Stimulated activated CD8-positive, alpha-beta memory T cell treated with anti-CD3 and anti-CD28 coated beads, Interleukin-2, amount 100 ng/mL, for 1 hour (primary cell): Measurements from ENCODE around the gene TRPV3.
A peak's percentile ranks its signal among the peaks of the same experiment; 100 is the strongest.

ENCODE experiments used
- DNase-seq, 2 donors: peaks; one replicate each; pipeline ENCODE4 v3.0.0-alpha.2; 2020; ENCODE audit warnings: low read depth in 2 of 2

The TRPV3 gene

DNA sequence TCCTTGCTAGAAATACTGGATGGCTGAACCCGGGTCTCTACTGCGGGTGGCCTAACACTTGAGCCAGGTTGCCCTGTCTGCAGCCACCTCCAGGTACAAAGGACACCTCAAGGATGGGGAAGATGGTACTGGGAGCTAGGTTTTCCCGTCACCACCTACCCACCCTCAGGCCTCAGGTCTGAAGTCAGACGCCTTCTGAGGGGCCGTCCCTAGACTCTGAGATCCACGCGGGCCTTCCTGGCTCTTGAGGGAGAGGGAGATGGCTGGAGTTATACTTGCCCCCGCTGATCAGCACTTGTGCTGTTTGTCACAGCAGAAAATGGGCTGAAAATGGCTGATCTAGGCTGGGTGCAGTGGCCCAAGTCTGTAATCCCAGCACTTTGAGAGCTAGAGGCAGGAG, 10.6 kb downstream of the TRPV3 start:
- DNase-seq, result no peak

DNA sequence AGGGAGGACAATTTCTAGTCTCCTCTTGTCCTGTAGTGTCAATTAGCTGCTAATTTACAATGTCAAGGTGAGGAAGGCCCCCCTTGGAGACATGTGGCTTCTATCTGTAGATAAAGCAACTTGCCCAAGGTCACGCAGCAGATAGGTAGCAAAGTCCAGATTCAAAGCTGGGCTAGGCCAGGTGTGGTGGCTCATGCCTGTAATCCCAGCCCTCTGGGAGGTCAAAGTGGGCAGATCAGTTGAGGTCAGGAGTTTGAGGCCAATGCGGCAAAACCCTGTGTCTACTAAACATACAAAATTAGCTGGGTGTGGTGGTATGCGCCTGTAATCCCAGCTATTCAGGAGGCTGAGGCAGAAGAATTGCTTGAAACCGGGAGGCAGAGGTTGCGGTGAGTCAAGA, 11.1 kb downstream of the TRPV3 start:
- no peak for DNase-seq

DNA sequence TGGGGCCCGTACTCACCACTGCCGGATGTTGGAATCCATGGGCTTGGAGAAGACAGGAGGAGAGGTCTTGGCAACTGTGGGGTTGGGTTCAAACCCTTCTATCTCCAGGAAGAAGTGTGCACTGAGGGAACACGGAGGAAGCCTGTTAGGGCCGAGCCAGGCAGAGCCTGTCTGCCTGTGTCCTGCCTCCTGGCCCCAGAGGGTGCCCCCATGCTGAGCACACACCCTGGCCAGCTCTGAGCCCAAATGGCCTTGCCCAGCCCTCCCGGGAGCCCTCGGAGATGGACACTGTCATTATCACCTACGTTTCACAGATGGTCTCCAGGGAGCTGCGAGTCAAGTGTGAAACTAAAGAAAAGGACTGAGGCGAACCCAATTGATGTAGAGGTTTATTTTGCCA, 12.5 kb downstream of the TRPV3 start:
- no peak for DNase-seq

DNA sequence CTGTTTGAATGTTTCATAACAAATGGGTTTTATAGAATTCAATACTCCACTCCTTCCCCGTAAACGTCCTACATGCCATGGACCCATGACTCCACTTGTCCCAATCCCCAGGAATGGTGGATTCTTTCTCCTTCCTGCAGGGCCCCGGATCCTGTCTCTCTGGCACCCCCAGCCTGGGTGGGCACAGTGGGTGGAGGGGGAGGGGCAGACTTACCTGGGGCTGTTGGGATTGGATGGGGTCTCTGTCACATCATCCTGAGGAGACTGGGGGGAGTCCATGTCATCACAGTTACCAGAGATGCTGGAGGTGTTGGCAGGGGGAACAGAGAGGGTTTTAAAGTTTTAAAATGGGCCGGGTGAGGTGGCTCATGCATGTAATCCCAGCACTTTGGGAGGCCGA, 13.2 kb downstream of the TRPV3 start:
- DNase-seq, result no peak

DNA sequence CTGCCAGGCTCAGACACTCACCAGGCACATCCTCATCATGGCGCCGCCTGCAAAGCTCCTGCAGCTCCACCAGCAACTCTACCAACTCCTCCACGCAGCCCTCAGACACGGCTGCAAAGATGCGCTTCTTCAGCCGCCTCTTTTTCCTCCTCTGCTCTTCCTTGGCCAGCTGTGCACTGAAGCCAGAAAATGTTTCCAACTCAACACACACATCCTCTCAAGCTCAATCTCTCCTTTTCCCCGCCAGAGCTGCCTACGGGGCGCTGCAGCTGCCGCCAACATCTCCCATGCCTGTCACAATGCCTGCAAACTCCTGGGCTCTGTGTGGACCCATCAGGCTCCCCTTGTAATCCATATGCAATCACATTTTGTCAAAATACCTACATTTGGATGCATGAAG, 14.2 kb downstream of the TRPV3 start:
- no peak for DNase-seq

DNA sequence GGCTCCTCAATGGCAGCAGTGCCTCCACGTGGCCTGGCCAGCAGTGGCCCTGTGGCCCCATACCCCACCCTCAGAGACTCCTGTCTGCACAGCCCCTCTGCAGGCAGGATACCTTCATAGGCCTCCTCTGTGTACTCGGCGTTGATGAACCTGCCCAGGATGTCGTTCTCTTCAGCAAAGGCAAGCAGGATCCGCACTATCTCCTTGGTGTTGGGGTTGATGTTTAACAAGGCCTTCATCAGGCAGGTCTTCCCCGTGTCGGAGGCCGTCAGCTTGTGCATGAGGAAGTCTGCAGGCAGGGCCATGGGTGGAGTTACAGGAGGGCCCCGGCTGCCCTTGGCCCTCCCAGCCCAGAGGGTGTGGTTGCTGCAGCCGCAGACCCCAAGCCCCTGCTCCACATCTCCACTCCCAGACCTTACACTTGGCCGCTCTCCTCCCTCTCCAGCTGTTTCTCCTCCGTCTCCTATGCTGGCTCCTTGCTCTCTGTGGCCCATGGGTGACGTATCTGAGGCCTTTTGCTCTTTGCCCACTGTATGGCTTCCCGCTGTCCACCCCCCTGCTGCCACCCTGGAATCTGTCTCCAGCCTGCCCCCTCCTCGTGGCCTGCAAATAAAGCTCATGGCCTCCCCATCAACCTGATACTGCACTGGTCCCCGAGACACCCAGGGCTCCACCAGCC, 15.1 kb downstream of the TRPV3 start:
- DNase-seq, result no peak

DNA sequence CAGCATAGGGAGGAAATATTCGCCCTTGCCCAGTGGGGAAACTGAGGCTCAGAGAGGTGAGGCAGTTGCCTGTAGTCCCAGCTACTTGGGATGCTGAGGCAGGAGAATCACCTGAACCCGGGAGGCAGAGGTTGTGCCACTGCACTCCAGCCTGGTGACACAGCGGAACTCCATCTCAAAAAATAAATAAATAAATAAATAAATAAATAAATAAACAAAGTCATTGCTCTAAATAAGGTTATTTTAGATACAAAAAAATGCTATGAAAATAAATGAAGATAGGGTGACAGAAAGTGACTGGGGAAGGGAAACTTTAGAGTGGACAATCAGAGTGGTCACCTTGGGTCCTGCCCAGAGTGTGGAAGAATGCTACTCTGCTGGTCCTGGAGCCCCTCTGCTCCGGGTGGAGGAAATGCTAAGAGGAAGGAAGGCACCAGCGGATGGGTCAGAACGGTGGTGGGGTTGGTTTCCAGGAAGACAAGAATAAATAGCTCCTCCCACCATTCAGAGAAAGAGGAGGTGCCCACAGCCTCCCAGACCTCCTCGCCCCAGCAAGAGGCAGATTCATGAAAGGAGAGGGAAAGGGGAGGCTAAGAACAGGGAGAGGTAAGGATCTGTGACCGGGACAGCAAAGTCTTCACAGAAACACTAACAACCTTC, 17.6 kb downstream of the TRPV3 start:
- no peak for DNase-seq

DNA sequence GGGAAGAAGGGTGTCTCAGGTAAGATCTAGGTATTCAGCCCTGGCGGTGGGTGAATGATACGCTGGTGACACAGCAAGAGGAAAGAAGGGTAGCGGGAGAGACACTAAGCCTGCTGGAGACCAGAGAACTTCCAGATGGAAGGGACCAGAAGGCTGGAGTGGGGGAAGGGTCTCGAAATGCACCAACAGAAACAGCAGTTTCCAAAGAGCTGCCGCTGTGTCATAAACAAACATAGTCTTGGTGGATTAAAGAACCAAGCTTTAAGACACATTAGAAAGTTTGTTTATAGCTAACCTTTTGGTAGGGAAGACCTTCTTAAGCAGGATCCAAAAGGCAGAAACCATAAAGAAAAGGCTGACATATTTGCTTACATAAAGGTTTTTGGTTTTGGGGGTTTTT, 20.9 kb downstream of the TRPV3 start:
- DNase-seq, result no peak

DNA sequence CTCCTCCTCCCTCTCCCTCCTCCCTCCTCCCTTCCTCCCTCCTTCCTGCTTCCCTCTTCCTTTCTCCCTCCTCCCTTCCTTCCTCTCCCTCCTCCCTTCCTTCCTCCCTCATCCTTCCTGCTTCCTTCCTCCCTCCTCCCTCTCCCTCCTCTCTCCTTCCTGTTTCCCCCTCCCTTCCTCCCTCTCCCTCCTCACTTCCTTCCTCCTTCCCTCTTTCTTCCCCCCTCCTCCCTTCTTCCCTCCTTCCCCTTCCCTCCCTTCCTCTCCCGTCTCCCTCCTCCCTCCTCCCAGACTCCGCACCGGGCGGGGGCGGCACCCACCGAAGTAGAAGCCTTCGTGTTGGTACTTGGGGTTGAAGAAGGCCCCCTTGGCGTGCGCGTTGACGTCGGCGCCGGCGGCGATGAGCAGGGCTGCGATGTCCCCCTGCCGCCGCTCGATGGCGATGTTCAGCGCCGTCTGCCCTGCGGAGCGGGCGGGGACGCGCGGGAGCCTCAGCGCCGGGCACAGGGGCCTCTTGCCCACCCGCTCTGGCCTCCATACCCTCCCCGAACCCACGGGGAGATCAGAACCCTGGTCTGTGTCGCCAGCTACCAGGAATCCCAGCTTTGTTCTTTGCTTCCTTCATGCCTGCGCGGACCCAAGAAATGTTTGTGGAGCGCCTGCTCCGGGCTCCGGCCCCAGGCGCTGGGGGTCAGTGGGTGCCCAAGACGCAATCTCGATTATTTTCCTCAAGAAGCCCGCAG, 22.2 kb downstream of the TRPV3 start:
- DNase-seq, result peak in 1 of 2 donors; percentile 21

DNA sequence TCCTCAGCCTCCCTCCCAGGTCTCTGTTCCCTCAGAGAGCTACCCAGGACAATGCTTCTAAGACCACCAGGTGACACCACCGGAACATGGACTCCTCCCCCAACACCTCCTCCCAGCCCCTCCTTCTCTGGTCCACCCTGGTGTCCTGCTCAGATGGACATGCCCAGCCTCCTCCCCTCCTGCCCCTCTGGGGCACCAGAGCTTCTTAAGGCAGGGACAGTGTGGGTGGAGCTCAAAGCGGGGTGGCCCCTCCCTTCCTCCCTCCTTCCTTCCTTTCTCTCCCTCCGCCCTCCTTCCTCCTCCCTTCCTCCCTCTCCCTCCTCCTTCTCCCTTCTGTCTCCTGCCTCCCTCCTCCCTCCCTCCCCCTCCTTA, 22.7 kb downstream of the TRPV3 start:
- no peak for DNase-seq

DNA sequence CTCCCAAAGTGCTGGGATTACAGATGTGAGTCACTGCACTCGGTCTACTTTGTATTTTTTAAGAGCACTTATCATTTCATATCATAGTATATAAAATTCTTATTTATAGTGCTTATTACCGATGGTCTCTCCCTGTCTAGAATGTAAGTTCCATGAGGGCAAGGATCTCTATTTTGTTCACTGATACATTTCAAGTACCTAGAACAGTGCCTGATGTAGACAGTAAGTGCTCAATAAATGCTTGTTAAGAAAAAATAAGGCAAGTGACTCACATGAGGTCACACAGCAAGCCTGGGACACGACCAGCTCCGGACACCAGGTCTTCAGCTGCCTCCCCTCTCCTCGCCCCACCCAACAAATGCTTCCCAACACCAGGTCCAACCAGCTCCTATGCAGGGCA, 23.9 kb downstream of the TRPV3 start:
- DNase-seq, result no peak

DNA sequence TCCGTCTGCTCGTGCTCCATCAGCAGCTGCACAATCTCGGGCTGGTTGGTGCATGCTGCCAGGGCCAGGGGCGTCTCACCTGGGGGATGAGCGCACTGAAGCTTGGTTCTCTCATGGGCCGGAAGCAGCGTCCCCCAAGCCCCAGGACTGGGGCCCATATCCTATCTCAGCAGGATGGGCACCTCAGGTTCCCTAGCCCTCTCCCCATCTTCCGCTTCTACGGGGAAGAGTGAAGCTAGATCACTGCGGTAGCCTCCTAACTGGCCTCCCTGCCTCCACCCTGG, 24.8 kb downstream of the TRPV3 start:
- DNase-seq, result no peak

DNA sequence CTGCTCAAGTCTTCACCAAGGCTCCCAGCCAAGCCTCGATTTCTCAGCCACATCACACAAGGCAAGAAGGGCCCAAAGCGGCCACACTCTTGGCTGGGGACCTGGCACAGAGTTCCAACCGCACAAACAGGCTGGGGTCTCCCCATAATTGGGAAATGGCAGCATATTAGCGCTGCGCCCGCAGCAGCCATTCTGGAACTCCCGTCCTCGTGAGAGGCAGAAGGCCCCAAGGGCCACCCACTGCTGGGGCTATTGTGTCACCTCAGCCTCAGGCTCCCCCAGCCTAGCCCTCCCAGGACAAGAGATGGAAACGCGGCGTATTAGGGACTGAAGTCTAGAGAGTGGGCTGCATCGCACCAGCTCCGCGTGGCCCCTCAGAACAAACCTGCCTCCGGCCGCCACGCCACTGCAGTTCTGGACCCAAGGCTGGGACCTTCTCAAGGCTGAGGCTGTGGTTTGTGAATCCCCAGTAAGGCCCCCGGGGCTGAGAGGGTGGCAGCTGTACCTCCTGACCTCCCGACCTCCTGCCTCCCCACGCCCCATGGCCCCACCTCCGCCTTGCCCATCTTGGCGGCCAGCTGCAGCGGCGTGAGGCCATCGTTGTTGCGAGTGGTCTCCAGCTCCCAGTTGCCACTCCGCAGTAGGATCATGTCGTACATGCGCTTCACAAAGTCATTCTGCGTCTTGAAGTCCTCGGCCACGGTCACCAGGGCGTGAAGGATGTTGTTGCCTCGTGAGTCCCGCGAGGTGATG, 25.3 kb downstream of the TRPV3 start:
- DNase-seq, result no peak

DNA sequence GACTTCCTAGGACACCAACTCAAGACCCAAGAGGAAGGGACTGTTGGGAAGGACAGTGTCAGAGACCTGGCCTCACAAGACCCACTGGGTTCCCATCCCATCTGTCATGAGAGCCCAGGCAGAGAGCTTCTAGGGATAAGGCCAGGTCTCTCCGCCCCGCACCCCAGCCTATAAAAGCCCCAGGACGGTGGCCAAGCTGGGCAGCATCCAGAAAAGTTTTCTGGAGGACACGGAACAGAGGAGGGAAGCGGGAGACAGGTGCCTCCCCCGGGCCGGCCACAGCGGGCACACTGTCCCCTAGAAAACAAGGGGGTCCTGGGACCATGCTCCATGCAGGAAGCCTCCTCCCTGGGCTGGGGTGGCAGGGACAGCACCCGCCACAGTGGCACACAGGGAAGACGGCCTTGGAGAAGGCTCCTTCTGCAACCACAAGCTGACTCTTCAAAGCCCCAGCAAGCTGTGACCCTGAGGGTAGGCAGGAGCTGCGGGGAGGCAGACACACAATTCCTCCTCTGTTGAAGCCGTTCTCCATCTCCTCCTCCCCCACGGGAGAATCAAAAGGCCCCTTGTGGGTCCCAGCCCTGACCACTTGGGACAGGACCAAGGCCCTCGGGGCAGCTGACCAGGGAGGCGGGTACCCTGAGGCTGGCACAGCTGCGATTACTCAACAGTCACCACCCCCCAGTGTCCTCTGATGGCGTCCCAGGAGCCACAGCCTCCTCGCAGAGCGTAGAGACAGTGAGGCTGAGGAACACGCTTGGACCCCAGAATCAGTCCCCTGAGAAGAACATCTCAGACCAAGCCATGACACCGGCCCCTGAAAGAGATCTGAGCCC, 26.1 kb downstream of the TRPV3 start:
- no peak for DNase-seq

DNA sequence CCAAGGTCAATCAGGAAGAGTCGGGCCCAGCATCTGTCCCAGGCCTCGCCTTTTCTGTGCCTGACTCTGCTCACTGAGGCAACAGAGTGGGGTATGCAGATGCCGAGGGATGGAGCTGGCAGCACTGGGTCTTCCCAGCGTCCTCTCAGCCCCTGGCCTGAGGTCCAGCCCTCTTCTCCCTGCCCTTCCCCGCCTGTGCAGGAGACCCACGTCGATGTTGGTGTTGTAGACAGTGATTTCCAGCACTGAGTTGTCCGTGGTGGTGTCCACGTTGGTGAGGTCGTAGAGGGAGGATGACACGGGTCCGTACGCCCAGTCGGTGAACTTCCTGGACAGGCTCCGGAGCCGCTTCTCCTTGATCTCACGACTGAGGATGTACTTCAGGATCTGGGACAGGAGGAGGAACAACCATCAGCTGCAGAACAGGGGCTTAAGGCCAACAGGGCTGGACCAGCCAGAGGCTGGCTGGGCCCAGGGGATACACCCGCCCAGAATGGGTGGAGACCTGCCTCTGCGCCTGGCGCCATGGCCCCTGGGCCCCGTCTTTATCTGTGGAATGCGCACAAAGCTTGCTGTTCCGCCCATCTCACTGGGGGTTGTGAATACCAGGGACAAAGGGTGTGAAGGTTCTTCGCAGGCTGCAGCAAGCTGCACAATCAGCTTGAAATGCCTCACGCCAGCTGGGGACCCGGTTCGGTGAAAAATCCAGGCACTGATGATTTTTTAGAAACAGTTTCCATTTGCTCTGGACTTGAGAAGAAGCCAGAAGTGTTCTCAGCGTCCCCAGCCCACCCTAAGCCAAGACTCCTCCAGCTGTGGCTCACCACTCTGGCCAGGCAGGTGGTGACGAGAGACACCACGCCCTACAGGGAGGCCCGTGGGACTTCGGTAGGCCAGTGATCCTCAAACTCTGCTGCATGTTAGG, 27.5 kb downstream of the TRPV3 start:
- DNase-seq, result no peak

DNA sequence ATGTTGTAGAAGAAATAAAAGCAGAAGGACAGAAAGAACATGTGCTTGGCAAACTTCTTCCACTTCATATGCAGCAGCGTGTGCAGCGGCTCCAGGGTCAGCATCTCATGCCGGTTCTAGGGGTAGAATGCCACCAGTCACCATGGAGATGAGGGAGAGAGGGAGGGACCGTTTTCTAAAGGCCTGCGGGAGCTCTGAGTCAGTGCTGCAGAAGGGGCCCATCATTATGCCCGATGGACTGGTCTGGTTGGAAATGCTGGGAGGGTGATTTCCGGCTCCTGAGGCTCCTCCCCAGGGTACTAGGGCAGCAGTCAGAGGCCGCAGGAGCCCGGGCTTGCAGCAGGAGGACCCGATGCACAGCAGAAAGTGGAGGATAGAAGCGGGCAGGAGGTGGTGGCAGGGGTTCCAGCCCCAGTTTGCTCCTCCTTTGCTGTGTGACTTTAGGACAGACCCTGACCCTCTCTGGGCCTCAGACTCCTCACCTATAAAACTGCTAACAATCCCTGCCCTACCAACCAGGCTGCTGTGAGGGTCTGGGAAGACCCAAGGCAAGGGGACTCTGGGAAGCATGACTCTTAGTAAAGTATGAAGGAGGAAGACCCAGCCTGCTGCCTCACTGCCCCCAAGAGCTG, 28.6 kb downstream of the TRPV3 start:
- no peak for DNase-seq

DNA sequence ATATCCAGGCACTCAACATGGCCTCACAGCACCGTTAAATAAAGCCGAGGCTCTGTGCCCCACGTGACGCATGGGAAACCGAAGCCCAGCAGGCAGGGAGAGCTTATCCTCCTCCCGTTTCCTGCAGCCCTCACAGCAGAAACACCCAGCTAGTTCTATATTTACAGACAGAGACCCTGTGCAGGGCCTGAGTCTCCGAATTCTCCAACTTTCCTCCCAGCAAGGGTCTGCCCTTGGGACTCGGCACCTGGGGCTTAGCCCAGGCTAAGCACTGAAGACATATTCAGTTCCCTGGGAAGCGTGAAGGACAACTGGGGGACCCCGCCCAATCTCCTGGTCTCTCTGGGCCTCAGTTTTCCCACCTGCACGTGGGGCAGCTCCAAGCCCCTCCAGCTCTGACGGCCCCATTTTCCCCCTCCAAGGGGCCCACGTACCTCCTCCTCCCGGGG, 29.2 kb downstream of the TRPV3 start:
- DNase-seq, result no peak

DNA sequence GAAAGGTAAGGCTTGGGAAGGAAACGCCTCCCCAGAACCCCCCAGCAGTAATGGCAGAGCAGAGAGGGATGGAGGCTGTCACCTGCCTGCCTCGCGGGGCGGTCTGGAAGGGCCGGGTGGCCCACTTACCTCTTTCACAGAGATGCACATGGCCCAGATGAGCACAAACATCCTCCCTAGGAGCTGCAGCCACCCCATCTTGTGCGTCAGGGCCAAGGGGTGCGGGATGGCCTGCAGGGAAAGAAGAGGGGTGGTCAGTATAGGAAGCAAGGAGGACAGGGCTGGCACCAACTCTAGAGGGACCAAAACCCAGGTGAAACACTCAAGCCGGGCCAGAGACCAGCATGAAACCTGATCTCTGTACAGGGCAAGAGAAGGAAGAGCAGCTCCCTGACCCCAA, 29.7 kb downstream of the TRPV3 start:
- no peak for DNase-seq

DNA sequence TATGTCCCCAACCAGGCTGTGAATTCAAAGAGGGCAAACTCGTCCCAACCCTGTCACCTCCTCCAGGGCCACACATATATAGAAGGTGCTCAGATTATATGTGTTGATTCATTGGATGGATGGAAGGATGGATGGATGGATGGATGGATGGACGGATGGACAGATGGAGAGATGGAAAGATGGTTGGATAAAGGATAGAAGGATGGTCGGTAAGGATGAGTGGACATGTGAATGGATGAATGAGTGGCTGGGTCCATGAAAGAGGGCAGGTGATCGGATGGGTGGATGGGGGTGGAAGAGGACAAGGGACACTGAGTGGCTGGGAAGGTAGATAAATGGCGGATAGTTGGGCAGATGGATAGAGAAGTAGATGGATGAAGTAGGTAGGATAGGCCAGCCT, 30.1 kb downstream of the TRPV3 start:
- no peak for DNase-seq

DNA sequence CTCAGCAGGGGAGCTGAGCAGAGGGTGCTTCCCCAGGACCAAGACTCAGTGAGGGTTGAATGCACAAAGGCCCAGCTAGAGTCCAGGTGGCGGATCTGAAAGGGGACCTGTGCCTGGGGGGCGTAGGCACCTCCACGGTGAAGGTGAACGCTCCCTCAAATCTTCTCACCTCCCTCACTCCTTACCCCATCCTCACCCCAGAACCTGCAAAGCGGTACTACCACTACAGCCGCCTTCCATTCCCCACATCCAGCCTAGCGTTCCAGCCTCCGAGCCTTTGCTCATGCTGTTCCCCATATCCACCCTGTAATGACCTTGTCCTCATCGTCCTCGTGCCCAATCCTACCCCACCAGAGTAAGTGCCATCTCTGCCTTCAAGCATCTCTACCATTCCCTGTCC, 30.6 kb downstream of the TRPV3 start:
- DNase-seq, result no peak
